K562 (cell line): ENCODE data around the gene MYOC.

Experiments
- ADNP ChIP-seq: fragments of 200-800 bp; sonication (Bioruptor generic); IDR thresholded peaks from 2 replicates; pipeline ENCODE4 v1.6.1; 2016; ENCODE audit warnings: missing genetic modification characterization, missing compliant biosample characterization
- CTCF ChIP-seq, 3 experiments: IDR thresholded peaks in 2 of 3; conservative IDR thresholded peaks in 1 of 3; 2 replicates each; pipeline ENCODE4 v1.5.1; 2011 to 2012; ENCODE audit warnings: low read length in 3 of 3, mild to moderate bottlenecking in 3 of 3, control low read depth in 2 of 3, improper control_type of control experiment in 1 of 3, inconsistent platforms in 1 of 3, low read depth in 1 of 3, mixed read lengths in 1 of 3, moderate library complexity in 1 of 3; ENCODE audit not compliant: insufficient read depth in 2 of 3
- MITF ChIP-seq: IDR thresholded peaks from 2 replicates; pipeline ENCODE4 v1.6.1; 2014; ENCODE audit warnings: antibody characterized with exemption
- MYBL2 ChIP-seq, 2 experiments: fragments of 450-650 bp in 1 of 2; sonication (generic) in 1 of 2; formaldehyde crosslinking in 1 of 2; IDR thresholded peaks; 2 replicates each; pipeline versions ENCODE4 v1.6.1 to v1.8.1; 2017 to 2022; ENCODE audit warnings: borderline replicate concordance in 1 of 2, inconsistent platforms in 1 of 2, low read depth in 1 of 2, mild to moderate bottlenecking in 1 of 2, missing genetic modification reagents in 1 of 2, moderate library complexity in 1 of 2
- POLR2AphosphoS5 ChIP-seq: IDR thresholded peaks from 2 replicates; pipeline ENCODE4 v1.6.1; 2011; ENCODE audit warnings: mild to moderate bottlenecking, low read depth, low read length, moderate library complexity; ENCODE audit not compliant: control insufficient read depth, insufficient read depth
- TAF1 ChIP-seq: IDR thresholded peaks from 2 replicates; pipeline ENCODE4 v1.6.1; 2011; ENCODE audit warnings: mild to moderate bottlenecking, low read length, moderate library complexity; ENCODE audit not compliant: insufficient read depth, control insufficient read depth, severe bottlenecking; ENCODE audit errors: extremely low read depth
- ZSCAN29 ChIP-seq: fragments of 450-650 bp; IDR thresholded peaks from 2 replicates; pipeline ENCODE4 v1.6.1; 2017

DNA sequence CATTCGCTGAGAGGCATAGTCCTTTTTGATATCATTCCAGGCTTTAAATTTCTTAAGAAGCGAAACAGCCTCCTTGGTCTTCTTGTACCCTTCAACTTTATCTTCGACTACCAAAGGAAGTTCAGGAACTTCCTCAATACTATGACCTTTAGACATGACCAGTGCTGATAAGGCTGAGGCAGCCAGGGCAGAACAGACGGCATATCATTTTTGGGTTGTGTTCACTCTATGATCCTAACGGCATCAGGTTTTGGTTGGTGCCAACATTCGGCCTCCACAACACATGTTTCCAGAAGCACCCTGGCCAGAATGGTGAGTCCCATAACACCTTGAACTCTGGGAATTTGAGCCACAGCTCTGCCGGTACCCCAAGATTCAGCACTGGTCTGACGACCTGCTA, 31.4 kb upstream of the MYOC start:
- no peak for TF ChIP-seq ADNP (tag)
- no peak for TF ChIP-seq POLR2AphosphoS5
- no peak for TF ChIP-seq TAF1
- no peak for TF ChIP-seq ZSCAN29
- TF ChIP-seq MITF, result no peak
- no peak for TF ChIP-seq MYBL2 (IDR thresholded peaks at IDR 0.05; ENCODE audit: low read depth)
- TF ChIP-seq MYBL2 (CRISPR knock-in tag; IDR thresholded peaks at IDR 0.05; ENCODE audit: borderline replicate concordance), result no peak
- TF ChIP-seq CTCF (IDR thresholded peaks at IDR 0.05 in 2 of 3, conservative IDR thresholded peaks at IDR 0.05 in 1 of 3; ENCODE audit: insufficient read depth in 2 of 3, low read depth in 1 of 3, low read length in 3 of 3), result no peak
